Omental fat pad (tissue), 4 donors: ENCODE data around the gene LTC4S. TPM values are rescaled to one million over a fixed set of nuclear protein-coding genes. Genes with fewer than 3 reads are reported as not detected.
A peak's percentile ranks its signal among the peaks of the same experiment; 100 is the strongest.
"Not testable (repeated sequence)": the region's sequence is repeated elsewhere in the genome, so short reads cannot be mapped to it uniquely, and the experiment has no call there.

ENCODE experiments used
- ATAC-seq: fragments of 150-250 bp; one replicate; pipeline ENCODE4 v1.9.1; 2016; ENCODE audit warnings: mild to moderate bottlenecking, moderate library complexity; ENCODE audit not compliant: low FRiP score
- DNase-seq: peaks from one replicate; pipeline ENCODE4 v3.0.0-alpha.2; 2019; ENCODE audit warnings: low spot score
- CTCF ChIP-seq, 3 donors: fragments of 450-650 bp; IDR thresholded peaks; one replicate each; pipeline ENCODE4 v1.5.1; 2016 to 2017; ENCODE audit warnings: antibody characterized with exemption in 3 of 3, mild to moderate bottlenecking in 3 of 3, moderate library complexity in 2 of 3
- total RNA-seq, 4 donors: library from RNA; depleted of rRNA; stranded (reverse); fragments of >200 nt; gene quantifications; one replicate each; pipeline ENCODE4 v1.1.0, GENCODE V29; 2016

LTC4S gene
- 10 to 100 TPM in 2 of 4 donors, 1 to 10 TPM in 2; 7.1 to 15.1 (median 12.0) TPM for total RNA-seq

- ATAC-seq (peak; percentile 49), DNase-seq (no peak)
- TF ChIP-seq CTCF (IDR thresholded peaks at IDR 0.05), result no peak
These were observed at the start of gene LTC4S for GRCh38 chr5:179793468-179794139. TSS of gene LTC4S (plus strand) at chr5:179793986. CDS start at chr5:179794081, 95 bp downstream.

- ATAC-seq, DNase-seq: not testable (repeated sequence)
These were observed 49.7 kb upstream of the LTC4S start for GRCh38 chr5:179744106-179744505.

GRCh38 chr5:179746872-179747271, 46.9 kb upstream of the LTC4S start:
- no peak for TF ChIP-seq CTCF (IDR thresholded peaks at IDR 0.05)
- no peak for ATAC-seq
- no peak for DNase-seq

- no peak for TF ChIP-seq CTCF (IDR thresholded peaks at IDR 0.05)
- DNase-seq (no peak), ATAC-seq (no peak)
These were observed 46.0 kb upstream of the LTC4S start for GRCh38 chr5:179747811-179748210.

- no peak for ATAC-seq
- TF ChIP-seq CTCF (IDR thresholded peaks at IDR 0.05), result no peak
- no peak for DNase-seq
These were observed 43.8 kb upstream of the LTC4S start for GRCh38 chr5:179749857-179750508.

GRCh38 chr5:179753971-179754370, 39.8 kb upstream of the LTC4S start:
- DNase-seq (no peak), ATAC-seq (no peak)
- no peak for TF ChIP-seq CTCF (IDR thresholded peaks at IDR 0.05)

- DNase-seq (no peak), ATAC-seq (no peak)
- TF ChIP-seq CTCF (IDR thresholded peaks at IDR 0.05), result no peak
These were observed 38.8 kb upstream of the LTC4S start for GRCh38 chr5:179755022-179755421.
